K562 (cell line): Measurements from ENCODE around the gene FJX1. TPM values are rescaled to one million over a fixed set of nuclear protein-coding genes. Genes with fewer than 3 reads are reported as not detected.

ENCODE experiments used
- ATAC-seq: fragments of 200-7000 bp; cut with Tn5 transposase; 3 replicates; pipeline ENCODE4 v1.9.1; 2020; ENCODE audit warnings: moderate library complexity
- BruUV-seq: library from RNA; stranded (reverse); fragments of 400-500 nt; replicated peaks from 2 replicates; lab custom pipeline; 2021; lab: Mats Ljungman, UMichigan
- CTCF ChIA-PET: fragments of 300-600 bp; formaldehyde crosslinking; extraction: SDS; loops from one replicate; lab custom pipeline; 2021; ENCODE audit warnings: low intra/inter-chr PET ratio; lab: Yijun Ruan, JAX
- POLR2A ChIA-PET: fragments of 300-600, 350-650 bp; sonication (Branson Sonifier 250); formaldehyde crosslinking; extraction: SDS; loops from one replicate; lab custom pipeline; 2021; ENCODE audit warnings: antibody characterized with exemption, inconsistent platforms; lab: Yijun Ruan, JAX
- DNase-seq, 4 experiments: peaks; one replicate each; pipeline versions ENCODE4 v3.0.0 to v3.0.0-alpha.2; 2011 to 2018; ENCODE audit warnings: low spot score in 3 of 4, mixed read lengths in 3 of 4; ENCODE audit errors: extremely low read depth in 1 of 4
- FAIRE-seq: peaks from 2 replicates; lab custom pipeline; 2011; peaks lifted over from hg19 to GRCh38; lab: Jason Lieb, UNC
- H2AFZ ChIP-seq: 2 replicates; pipeline ENCODE4 v1.6.0; 2011; ENCODE audit warnings: low read depth, low read length, control low read depth, inconsistent platforms
- H3K27ac ChIP-seq: fragments of 200-600 bp; 3 replicates; pipeline ENCODE4 v1.8.0; 2011; ENCODE audit warnings: low read depth, mild to moderate bottlenecking, control low read depth, inconsistent platforms, low read length, moderate library complexity, mixed read lengths; ENCODE audit errors: extremely low read depth
- H3K27me3 ChIP-seq, 2 experiments: fragments of 300-600 bp in 1 of 2; 2 replicates in 1 of 2; 3 replicates in 1 of 2; pipeline versions ENCODE4 v1.6.0 to v1.8.0; 2011; ENCODE audit warnings: inconsistent platforms in 2 of 2, low read length in 2 of 2, mild to moderate bottlenecking in 1 of 2, mixed read lengths in 1 of 2, moderate library complexity in 1 of 2; ENCODE audit not compliant: control insufficient read depth in 2 of 2, insufficient read depth in 2 of 2
- H3K36me3 ChIP-seq: fragments of 300-600 bp; 3 replicates; pipeline ENCODE4 v1.8.0; 2011; ENCODE audit warnings: mild to moderate bottlenecking, low read length, inconsistent platforms; ENCODE audit not compliant: control insufficient read depth, insufficient read depth
- H3K4me1 ChIP-seq, 2 experiments: fragments of 200-600 bp in 1 of 2; replicated peaks in 1 of 2; 2 replicates in 1 of 2; 3 replicates in 1 of 2; pipeline versions ENCODE4 v1.5.1 to v1.8.0; 2011; ENCODE audit warnings: inconsistent platforms in 2 of 2, low read length in 2 of 2, mild to moderate bottlenecking in 1 of 2, mixed read lengths in 1 of 2, moderate library complexity in 1 of 2; ENCODE audit not compliant: control insufficient read depth in 2 of 2, insufficient read depth in 2 of 2
- H3K4me2 ChIP-seq: 2 replicates; pipeline ENCODE4 v1.6.1; 2011; ENCODE audit warnings: low read length, control low read depth, inconsistent platforms, mixed read lengths; ENCODE audit not compliant: insufficient read depth
- H3K4me3 ChIP-seq: fragments of 200-600 bp; sonication (generic), shearing (Covaris generic); 2 replicates; pipeline ENCODE4 v1.5.1; 2016; ENCODE audit warnings: control low read depth, inconsistent platforms
- H3K79me2 ChIP-seq: fragments of 200-600 bp; 3 replicates; pipeline ENCODE4 v1.8.0; 2011; ENCODE audit warnings: low read length, inconsistent platforms; ENCODE audit not compliant: control insufficient read depth, insufficient read depth
- H3K9ac ChIP-seq, 2 experiments: 2 replicates each; pipeline versions ENCODE4 v1.6.0 to v1.6.1; 2011; ENCODE audit warnings: low read depth in 2 of 2, low read length in 2 of 2, control low read depth in 1 of 2, inconsistent platforms in 1 of 2, mild to moderate bottlenecking in 1 of 2, mixed read lengths in 1 of 2; ENCODE audit not compliant: insufficient read depth in 1 of 2
- H3K9me1 ChIP-seq: one replicate; pipeline ENCODE4 v1.6.0; 2011; ENCODE audit warnings: inconsistent platforms, mild to moderate bottlenecking, low read length, moderate library complexity; ENCODE audit not compliant: control insufficient read depth, insufficient read depth
- H3K9me3 ChIP-seq: replicated peaks from 2 replicates; pipeline ENCODE4 v1.5.1; 2011; ENCODE audit warnings: low read depth, low read length, inconsistent platforms; ENCODE audit not compliant: control insufficient read depth, insufficient read depth
- H4K20me1 ChIP-seq: replicated peaks from 2 replicates; pipeline ENCODE4 v1.6.1; 2011; ENCODE audit warnings: low read length, inconsistent platforms, mixed read lengths; ENCODE audit not compliant: control insufficient read depth, insufficient read depth
- BDP1 ChIP-seq: IDR thresholded peaks from 3 replicates; pipeline ENCODE4 v1.6.1; 2011; ENCODE audit not compliant: insufficient read length, insufficient read depth
- CHAMP1 ChIP-seq: fragments of 450-650 bp; IDR thresholded peaks from 2 replicates; pipeline ENCODE4 v1.6.1; 2016; ENCODE audit warnings: mild to moderate bottlenecking
- CTBP1 ChIP-seq: fragments of 450-650 bp; IDR thresholded peaks from 2 replicates; pipeline ENCODE4 v1.6.1; 2016; ENCODE audit warnings: borderline replicate concordance
- GATA2 ChIP-seq: sonication (generic); formaldehyde crosslinking; IDR thresholded peaks from 2 replicates; pipeline ENCODE4 v1.4.0; 2020; ENCODE audit warnings: mild to moderate bottlenecking, missing genetic modification reagents
- HDGF ChIP-seq: fragments of 450-650 bp; IDR thresholded peaks from 2 replicates; pipeline ENCODE4 v1.6.1; 2016
- IRF2 ChIP-seq: sonication (generic); formaldehyde crosslinking; IDR thresholded peaks from 2 replicates; pipeline ENCODE4 v1.8.1; 2022; ENCODE audit warnings: mild to moderate bottlenecking, missing genetic modification reagents
- PML ChIP-seq: IDR thresholded peaks from 2 replicates; pipeline ENCODE4 v1.6.1; 2012; ENCODE audit warnings: low read length, inconsistent platforms
- SMARCE1 ChIP-seq: fragments of 450-650 bp; IDR thresholded peaks from 2 replicates; pipeline ENCODE4 v1.7.1; 2016; ENCODE audit warnings: mild to moderate bottlenecking
- SP1 ChIP-seq: sonication (generic); formaldehyde crosslinking; IDR thresholded peaks from 2 replicates; pipeline ENCODE4 v1.8.1; 2022; ENCODE audit warnings: mild to moderate bottlenecking, missing genetic modification reagents
- TCF7 ChIP-seq: sonication (generic); IDR thresholded peaks from 2 replicates; pipeline ENCODE4 v1.6.1; 2016; ENCODE audit warnings: antibody characterized with exemption, borderline replicate concordance
- ZNF146 ChIP-seq: IDR thresholded peaks from one replicate; pipeline ENCODE4 v1.6.1; 2018; ENCODE audit warnings: missing compliant biosample characterization; ENCODE audit not compliant: unreplicated experiment
- ZNF232 ChIP-seq: sonication (generic); formaldehyde crosslinking; IDR thresholded peaks from 2 replicates; pipeline ENCODE4 v1.8.0; 2022; ENCODE audit warnings: mild to moderate bottlenecking, missing genetic modification reagents
- ZNF24 ChIP-seq: fragments of 450-650 bp; IDR thresholded peaks from 2 replicates; pipeline ENCODE4 v1.6.1; 2016
- WGBS: fragments of 100-300 bp; shearing (Covaris generic); methylation state at CpG from one replicate; pipeline ENCODE4 v1.1.6; 2016; ENCODE audit warnings: low coverage, mixed read lengths; ENCODE audit not compliant: insufficient coverage; ENCODE audit errors: missing lambda C conversion rate; 5-methylcytosine and 5-hydroxymethylcytosine counted together
- in situ Hi-C: fragments of 300-500 bp; cut with MboI; formaldehyde crosslinking; loops from 4 replicates; pipeline ENCODE4 v1.15.0; 2018; ENCODE audit warnings: inconsistent platforms, mixed read lengths
- intact Hi-C: fragments of 100-400 bp; cut with micrococcal nuclease; formaldehyde crosslinking; loops from 2 replicates; pipeline ENCODE4 v1.14.2; 2022
- polyA plus RNA-seq, 8 experiments: library from polyadenylated mRNA; depleted of rRNA in 4 of 8; stranded (reverse) in 5 of 8; unstranded in 3 of 8; fragments of >200 nt; fragmentation: Nextera tagmentation in 2 of 8; fragmentation: Illumina TruSeq in 1 of 8; extraction: Ambion mirVana in 2 of 8; extraction: Trizol in 1 of 8; gene quantifications; 2 replicates each; pipeline versions ENCODE4 v1.2.1 to v1.2.3, GENCODE V29; 2011 to 2014; ENCODE audit warnings: inconsistent platforms in 1 of 8, missing spikeins in 1 of 8
- total RNA-seq, 7 experiments: library from RNA; depleted of rRNA in 6 of 7; stranded (reverse); fragments of >200 nt in 6 of 7; fragmentation: Illumina TruSeq in 2 of 7; extraction: Trizol in 2 of 7; gene quantifications; 2 replicates each; pipeline versions ENCODE4 v1.2.1 to v1.2.3, GENCODE V29; 2011 to 2021; ENCODE audit warnings: low replicate concordance in 1 of 7
- TF ChIP-seq, protein P1 (sequence below): fragments of 250-450 bp; sonication (Bioruptor Pico); IDR thresholded peaks from 2 replicates; pipeline ENCODE4 v1.4.0; 2020; ENCODE audit warnings: mild to moderate bottlenecking

Gene FJX1
- total and polyA plus RNA-seq, 9 of the 15 experiments (the other 6 are each of a cell fraction or from before 2014, with no cell fraction given) = 0.10 to 2.7 (median 0.72) TPM

DNA sequence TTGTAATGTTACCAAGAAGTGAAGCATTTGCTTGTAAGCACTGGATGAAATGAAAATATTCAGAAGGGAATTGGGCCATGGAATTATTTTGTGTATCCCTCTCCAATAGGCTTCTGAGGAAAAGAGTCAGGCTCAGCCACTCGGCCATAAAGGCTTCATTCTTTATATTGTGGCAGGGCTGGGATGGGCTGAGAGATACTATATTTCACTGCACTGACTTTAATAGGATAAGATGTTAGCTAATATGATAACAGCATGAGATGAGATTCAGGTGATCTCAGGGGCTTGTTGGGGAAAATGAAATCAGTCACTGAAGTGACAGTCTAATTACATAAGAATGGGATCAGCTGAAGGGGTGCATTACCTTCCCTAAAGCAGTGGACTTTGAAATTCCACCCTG lies 37.0 kb downstream of the FJX1 start:
- Histone ChIP-seq H3K4me3 (no peak overlapping the region), H3K9ac (no peak overlapping the region), H3K79me2 (no peaks in the 10 kb centered on the region), H4K20me1 (no peaks in the 10 kb centered on the region), H3K9me3 (no peaks in the 10 kb centered on the region), H3K36me3 (no peaks in the 10 kb centered on the region), H3K4me2 (no peak overlapping the region), H3K27ac (no peak overlapping the region), H3K4me1 (no peaks in the 10 kb centered on the region), H3K27me3 (peaks cover 13 to 14% of the 10 kb centered on the region in 2 experiments), H2AFZ (no peak overlapping the region), H3K9me1 (no peaks in the 10 kb centered on the region)
- TF ChIP-seq GATA2 (CRISPR knock-in tag) = no peak
- no peak for TF ChIP-seq SMARCE1
- TF ChIP-seq, protein P1, sequence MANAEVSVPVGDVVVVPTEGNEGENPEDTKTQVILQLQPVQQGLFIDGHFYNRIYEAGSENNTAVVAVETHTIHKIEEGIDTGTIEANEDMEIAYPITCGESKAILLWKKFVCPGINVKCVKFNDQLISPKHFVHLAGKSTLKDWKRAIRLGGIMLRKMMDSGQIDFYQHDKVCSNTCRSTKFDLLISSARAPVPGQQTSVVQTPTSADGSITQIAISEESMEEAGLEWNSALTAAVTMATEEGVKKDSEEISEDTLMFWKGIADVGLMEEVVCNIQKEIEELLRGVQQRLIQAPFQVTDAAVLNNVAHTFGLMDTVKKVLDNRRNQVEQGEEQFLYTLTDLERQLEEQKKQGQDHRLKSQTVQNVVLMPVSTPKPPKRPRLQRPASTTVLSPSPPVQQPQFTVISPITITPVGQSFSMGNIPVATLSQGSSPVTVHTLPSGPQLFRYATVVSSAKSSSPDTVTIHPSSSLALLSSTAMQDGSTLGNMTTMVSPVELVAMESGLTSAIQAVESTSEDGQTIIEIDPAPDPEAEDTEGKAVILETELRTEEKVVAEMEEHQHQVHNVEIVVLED (CRISPR knock-in tag) = no peak
- TF ChIP-seq ZNF146 (CRISPR knock-in tag) = no peak
- TF ChIP-seq ZNF232 (CRISPR knock-in tag) = no peak
- TF ChIP-seq BDP1 = no peak
- no peak for TF ChIP-seq CHAMP1
- no peak for TF ChIP-seq SP1 (CRISPR knock-in tag)
- no peak for TF ChIP-seq HDGF
- TF ChIP-seq PML = no peak
- TF ChIP-seq ZNF24 = no peak
- no peak for TF ChIP-seq CTBP1
- no peak for TF ChIP-seq IRF2
- TF ChIP-seq TCF7 = no peak
- 0% methylated on average over 1 of the region's 1 CpG for WGBS
- intact Hi-C loops (no loop called here), in situ Hi-C loops (no loop called here)
- DNase-seq = no peak
- no peak for ATAC-seq
- CTCF ChIA-PET = no interaction called here
- no TSS peak for BruUV-seq
- POLR2A ChIA-PET = interaction anchor here (0.6 to 1.1 kb wide), 2 partner anchors 9 to 233 kb away, joined by 3 read pairs; no protein-coding TSS in a partner anchor
- no peak for FAIRE-seq
